ENCODE data around the gene BUB1B. TPM values are rescaled to one million over a fixed set of nuclear protein-coding genes. Genes with fewer than 3 reads are reported as not detected.

BUB1B gene
- total and polyA plus RNA-seq, 9 of the 15 experiments (the other 6 are each of a cell fraction or from before 2014, with no cell fraction given), result 28.7 to 113 (median 82.2) TPM

GRCh38 chr15:40157778-40158447, 3.0 kb upstream of the BUB1B start (continued):
- no peak for TF ChIP-seq SIX5 (IDR thresholded peaks at IDR 0.05; ENCODE audit: borderline replicate concordance in 1 of 2, insufficient read depth in 1 of 2, low read depth in 1 of 2, low read length in 2 of 2)
- TF ChIP-seq SPI1 (IDR thresholded peaks at IDR 0.05; ENCODE audit: borderline replicate concordance, low read depth, low read length), result peak; percentile 73; the same call in 1 of the 2 replicates
- 0 out of 2 replicates have a peak, but pooled peaks have one; percentile 22 for TF ChIP-seq SMAD4 (CRISPR knock-in tag; conservative IDR thresholded peaks at IDR 0.05)
- TF ChIP-seq ZC3H4 (CRISPR knock-in tag; IDR thresholded peaks at IDR 0.05; ENCODE audit: borderline replicate concordance), result no peak
- TF ChIP-seq HDGF (IDR thresholded peaks at IDR 0.05), result no peak
- TF ChIP-seq YY1 (IDR thresholded peaks at IDR 0.05; ENCODE audit: borderline replicate concordance in 1 of 3, control insufficient read depth in 1 of 3, extremely low read depth in 1 of 3, insufficient read depth in 3 of 3, insufficient read length in 1 of 3, insufficient replicate concordance in 2 of 3, low read depth in 1 of 3, low read length in 2 of 3), result peak in 1 of 3 experiments; percentile 23

- Histone ChIP-seq H3K9ac (ENCODE audit: insufficient read depth in 1 of 2, low read depth in 2 of 2, low read length in 2 of 2) (no peak overlapping the region), H3K4me2 (ENCODE audit: insufficient read depth, low read length) (peak overlapping the region; percentile 93; the same call in 1 of the 2 replicates), H3K9me3 (replicated peaks; ENCODE audit: control insufficient read depth, insufficient read depth, low read depth, low read length) (no peaks in the 10 kb centered on the region), H3K27me3 (ENCODE audit: control insufficient read depth in 2 of 2, insufficient read depth in 2 of 2, low read length in 2 of 2) (no peaks in the 10 kb centered on the region), H3K4me3 (no peak overlapping the region; the same call in 1 of the 2 replicates), H3K9me1 (ENCODE audit: control insufficient read depth, insufficient read depth, low read length) (no peaks in the 10 kb centered on the region), H3K4me1 (replicated peaks in 1 of 2; ENCODE audit: control insufficient read depth in 2 of 2, insufficient read depth in 2 of 2, low read length in 2 of 2) (peaks cover 0 to 15% of the 10 kb centered on the region in 2 experiments; a peak in 3 of 5 replicates), H2AFZ (ENCODE audit: low read depth, low read length) (peak overlapping the region; percentile 94), H3K79me2 (ENCODE audit: control insufficient read depth, insufficient read depth, low read length) (peaks cover 43% of the 10 kb centered on the region), H4K20me1 (replicated peaks; ENCODE audit: control insufficient read depth, insufficient read depth, low read length) (peaks cover 7% of the 10 kb centered on the region; the same call in 1 of the 2 replicates), H3K36me3 (ENCODE audit: control insufficient read depth, insufficient read depth, low read length) (peaks cover 27% of the 10 kb centered on the region), H3K27ac (ENCODE audit: extremely low read depth, low read depth, low read length) (peak overlapping the region; percentile 35; the same call in 2 of the 3 replicates)
- TF ChIP-seq HMGXB4 (CRISPR knock-in tag; IDR thresholded peaks at IDR 0.05) (0 out of 2 replicates have a peak, but pooled peaks have one; percentile 8), RBFOX2 (IDR thresholded peaks at IDR 0.05; ENCODE audit: low read depth, low read length) (no peak)
- POLR2A ChIA-PET, result no interaction called here
- WGBS (ENCODE audit: insufficient coverage, low coverage, missing lambda C conversion rate), result 75% methylated on average over 3 of the region's 3 CpGs
- FAIRE-seq, result no peak
- CTCF ChIA-PET (ENCODE audit: low intra/inter-chr PET ratio), result no interaction called here
- in situ Hi-C loops (cut with MboI) (no loop called here), intact Hi-C loops (cut with micrococcal nuclease) (loop anchor here (2.0 to 5.0 kb wide), 2 partner anchors 51 to 108 kb away; partner anchors contain the start of gene BMF)
- no peak for DNase-seq (ENCODE audit: extremely low read depth in 1 of 4, low spot score in 3 of 4)
- no TSS peak for BruUV-seq (replicated peaks)
- ATAC-seq, result no peak
Observed at GRCh38 chr15:40160021-40160420, 848 bp upstream of the BUB1B start.

Data from K562 (cell line).